ENCODE measurements around the gene GRAP2. TPM values are rescaled to one million over a fixed set of nuclear protein-coding genes. Genes with fewer than 3 reads are reported as not detected.

The GRAP2 gene
- total and polyA plus RNA-seq, 8 donors: 0.42 to 1.3 (median 0.79) TPM

DNA sequence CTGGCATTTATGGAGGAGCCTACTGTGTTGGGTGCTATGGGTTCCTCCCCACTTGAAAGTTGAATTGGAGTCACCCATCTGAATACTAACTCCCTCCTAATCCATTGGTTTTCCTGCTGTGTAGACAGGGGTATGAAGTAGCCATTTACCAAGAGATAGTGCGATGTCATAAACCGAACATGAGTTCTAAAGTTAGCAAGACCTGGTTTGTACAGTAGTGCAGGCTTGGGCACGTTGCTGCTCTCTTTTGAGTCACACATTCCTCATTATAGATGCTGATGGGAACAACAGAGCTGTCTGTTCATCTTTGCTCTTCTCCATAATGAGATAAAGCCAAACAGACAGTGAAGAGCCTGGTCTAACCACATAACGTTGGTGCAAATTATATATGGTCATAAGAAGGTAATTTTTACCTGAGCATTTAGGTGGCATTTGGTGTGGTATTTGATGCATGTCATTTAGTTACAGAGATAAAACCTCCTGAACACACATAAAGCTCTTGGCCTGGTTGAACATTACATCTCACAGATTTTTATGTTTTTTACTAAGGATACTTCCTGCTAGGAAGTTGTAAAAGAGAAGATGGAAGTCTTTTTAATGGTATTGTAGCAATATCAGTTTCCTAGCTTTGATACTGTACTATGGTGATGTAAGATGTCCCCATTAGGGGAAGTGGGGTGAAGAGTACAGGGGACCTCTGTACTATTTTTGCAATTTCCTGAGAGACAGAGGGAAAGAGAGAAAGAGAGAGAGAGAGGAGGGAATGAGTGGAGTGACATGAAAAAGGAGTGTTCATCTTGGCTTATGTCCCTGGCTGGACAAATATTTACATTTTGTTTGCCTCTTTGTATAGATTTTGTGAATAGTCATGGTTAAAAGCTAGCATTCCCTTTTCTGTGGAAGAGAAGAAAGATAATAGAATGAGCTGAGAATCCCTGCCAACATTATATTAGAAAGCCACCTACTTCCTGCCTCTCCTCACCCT lies 27.9 kb downstream of the GRAP2 start:
- FAIRE-seq (no peak), DNase-seq (no peak), ATAC-seq (no peak)
- 77 to 84% methylated on average over 4 of the region's 4 CpGs for whole genome bisulfite sequencing, 2 donors
- TF ChIP-seq, protein P1, sequence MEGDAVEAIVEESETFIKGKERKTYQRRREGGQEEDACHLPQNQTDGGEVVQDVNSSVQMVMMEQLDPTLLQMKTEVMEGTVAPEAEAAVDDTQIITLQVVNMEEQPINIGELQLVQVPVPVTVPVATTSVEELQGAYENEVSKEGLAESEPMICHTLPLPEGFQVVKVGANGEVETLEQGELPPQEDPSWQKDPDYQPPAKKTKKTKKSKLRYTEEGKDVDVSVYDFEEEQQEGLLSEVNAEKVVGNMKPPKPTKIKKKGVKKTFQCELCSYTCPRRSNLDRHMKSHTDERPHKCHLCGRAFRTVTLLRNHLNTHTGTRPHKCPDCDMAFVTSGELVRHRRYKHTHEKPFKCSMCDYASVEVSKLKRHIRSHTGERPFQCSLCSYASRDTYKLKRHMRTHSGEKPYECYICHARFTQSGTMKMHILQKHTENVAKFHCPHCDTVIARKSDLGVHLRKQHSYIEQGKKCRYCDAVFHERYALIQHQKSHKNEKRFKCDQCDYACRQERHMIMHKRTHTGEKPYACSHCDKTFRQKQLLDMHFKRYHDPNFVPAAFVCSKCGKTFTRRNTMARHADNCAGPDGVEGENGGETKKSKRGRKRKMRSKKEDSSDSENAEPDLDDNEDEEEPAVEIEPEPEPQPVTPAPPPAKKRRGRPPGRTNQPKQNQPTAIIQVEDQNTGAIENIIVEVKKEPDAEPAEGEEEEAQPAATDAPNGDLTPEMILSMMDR (IDR thresholded peaks at IDR 0.05): no peak
- no peak overlapping the region for H3K4me3 ChIP-seq
- H3K9me3 ChIP-seq: no peaks in the 10 kb centered on the region
- H3K36me3 ChIP-seq: no peaks in the 10 kb centered on the region
- no peak overlapping the region for H3K27ac ChIP-seq
- no peaks in the 10 kb centered on the region for H3K27me3 ChIP-seq
- intact Hi-C loops (cut with DNase I): no loop called here
- no peaks in the 10 kb centered on the region for H3K4me1 ChIP-seq

DNA sequence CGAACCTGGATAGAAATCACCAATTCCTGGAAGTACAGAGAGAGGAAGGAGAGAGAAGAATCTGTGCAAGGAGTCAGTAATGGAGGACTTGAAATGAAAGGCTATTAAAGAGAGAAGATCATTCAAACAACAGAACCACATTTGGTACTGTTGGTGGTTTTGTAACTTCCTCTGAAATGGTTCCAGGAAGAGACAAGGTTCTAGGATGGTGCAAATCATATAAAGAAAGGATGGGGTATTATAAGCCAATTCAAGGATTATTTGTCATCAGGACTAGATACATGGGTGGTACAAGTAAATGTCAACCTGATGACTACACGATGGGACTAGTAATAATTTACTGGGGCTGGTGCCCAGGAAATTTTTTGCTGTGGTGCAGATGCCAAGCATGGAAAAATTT lies 30.4 kb downstream of the GRAP2 start:
- Histone ChIP-seq H3K27ac (no peak overlapping the region), H3K4me3 (no peak overlapping the region), H3K27me3 (no peaks in the 10 kb centered on the region), H3K4me1 (no peaks in the 10 kb centered on the region), H3K9me3 (no peaks in the 10 kb centered on the region), H3K36me3 (no peaks in the 10 kb centered on the region)
- DNase-seq (no peak), FAIRE-seq (no peak), ATAC-seq (no peak)
- WGBS, 2 donors: 42 to 51% methylated on average over 2 of the region's 2 CpGs
- intact Hi-C loops (cut with DNase I): loop anchor here in 1 of 3 donors (10.0 kb wide), 1 partner anchor 94 kb away; no protein-coding TSS in a partner anchor
- TF ChIP-seq, protein P1 (IDR thresholded peaks at IDR 0.05): no peak

DNA sequence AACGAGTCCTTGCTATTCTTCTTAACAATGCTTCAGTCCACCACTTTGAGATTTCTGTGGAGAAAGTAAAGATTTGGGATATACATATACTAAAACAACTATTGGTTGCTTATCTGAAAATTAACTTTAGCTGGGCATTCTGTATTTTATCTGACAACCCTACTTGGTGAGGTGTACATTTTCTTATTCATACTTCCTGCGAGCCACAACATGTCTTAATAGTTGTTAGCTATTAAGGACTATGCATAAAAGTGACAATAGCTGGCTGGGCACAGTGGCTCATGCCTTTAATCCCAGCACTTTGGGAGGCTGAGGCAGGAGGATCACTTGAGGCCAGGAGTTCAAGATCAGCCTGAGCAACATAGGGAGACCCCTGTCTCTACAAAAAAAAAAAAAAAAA lies 31.3 kb downstream of the GRAP2 start:
- no peaks in the 10 kb centered on the region for H3K27me3 ChIP-seq
- no peak overlapping the region for H3K4me3 ChIP-seq
- DNase-seq (no peak), ATAC-seq (no peak), FAIRE-seq (no peak)
- no peak overlapping the region for H3K27ac ChIP-seq
- H3K9me3 ChIP-seq: no peaks in the 10 kb centered on the region
- TF ChIP-seq, protein P1 (IDR thresholded peaks at IDR 0.05): no peak
- H3K36me3 ChIP-seq: no peaks in the 10 kb centered on the region
- H3K4me1 ChIP-seq: no peaks in the 10 kb centered on the region
- WGBS, 2 donors: 47 to 53% methylated on average over 2 of the region's 2 CpGs
- intact Hi-C loops (cut with DNase I): loop anchor here in 1 of 3 donors (10.0 kb wide), 1 partner anchor 93 kb away; no protein-coding TSS in a partner anchor

DNA sequence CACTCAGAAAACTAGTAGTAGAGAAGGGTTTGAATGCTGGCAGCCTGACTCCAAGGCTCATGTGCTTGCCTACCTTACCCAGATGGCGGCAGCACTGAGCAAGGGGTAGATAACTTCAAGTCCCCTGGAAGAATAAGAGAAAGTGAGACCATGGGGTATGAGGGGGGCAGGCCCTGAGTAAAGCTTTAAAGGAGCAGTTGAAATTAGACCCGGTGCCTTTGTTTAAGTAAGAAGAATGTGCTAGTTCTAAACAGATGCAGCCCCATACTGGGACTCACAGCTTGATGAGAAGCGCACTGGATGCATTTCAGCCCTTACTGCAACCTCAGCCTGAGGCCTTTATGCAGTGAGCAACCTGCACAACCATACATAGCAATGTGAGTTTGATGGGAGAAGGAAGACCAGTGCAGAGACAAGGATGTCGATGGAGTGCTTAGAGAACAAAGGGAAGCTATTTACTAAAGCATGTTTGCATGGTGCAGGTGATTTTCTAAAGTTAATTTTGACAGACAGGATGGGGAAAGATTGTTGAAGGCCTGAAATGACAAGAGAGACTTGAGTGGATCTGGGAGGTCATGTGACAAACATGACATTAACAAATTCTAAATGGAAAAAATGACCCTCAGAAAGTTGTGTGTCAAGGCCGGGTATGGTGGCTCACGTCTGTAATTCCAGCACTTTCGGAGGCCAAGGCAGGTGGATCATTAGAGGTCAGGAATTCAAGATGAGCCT lies 32.2 kb downstream of the GRAP2 start:
- ATAC-seq (peak in 3 of 4 donors; percentile 66 to 79 (median 76)), FAIRE-seq (no peak), DNase-seq (peak in 4 of 6 donors; percentile 24 to 74 (median 48))
- no peaks in the 10 kb centered on the region for H3K36me3 ChIP-seq
- 71 to 80% methylated on average over 7 of the region's 7 CpGs for WGBS, 2 donors
- H3K9me3 ChIP-seq: no peaks in the 10 kb centered on the region
- intact Hi-C loops (cut with DNase I): loop anchor here in 1 of 3 donors (10.0 kb wide), 1 partner anchor 92 kb away; no protein-coding TSS in a partner anchor
- H3K4me3 ChIP-seq: no peak overlapping the region
- H3K27me3 ChIP-seq: no peaks in the 10 kb centered on the region
- TF ChIP-seq, protein P1 (IDR thresholded peaks at IDR 0.05): peak; percentile 47 to 65 (median 54)
- H3K27ac ChIP-seq: no peak overlapping the region
- H3K4me1 ChIP-seq: no peaks in the 10 kb centered on the region
